Ovary (tissue), 3 donors: Measurements from ENCODE around the gene RNGTT.

Experiments used
- EP300 ChIP-seq: sonication (generic); formaldehyde crosslinking; IDR thresholded peaks from one replicate; pipeline ENCODE4 v1.6.1; 2017; ENCODE audit warnings: antibody characterized with exemption
- POLR2A ChIP-seq: fragments of 450-650 bp; IDR thresholded peaks from one replicate; pipeline ENCODE4 v1.6.1; 2017; ENCODE audit warnings: antibody characterized with exemption, mild to moderate bottlenecking, moderate library complexity
- TF ChIP-seq, protein P1 (sequence below), 3 donors: fragments of 450-650 bp in 2 of 3; fragments of 200-600 bp in 1 of 3; IDR thresholded peaks; one replicate each; pipeline versions ENCODE4 v1.5.1 to v1.8.0; 2016 to 2022; ENCODE audit warnings: antibody characterized with exemption in 3 of 3, mild to moderate bottlenecking in 1 of 3
- donor health status: DM: no; HTN: no; CAD: no.

DNA sequence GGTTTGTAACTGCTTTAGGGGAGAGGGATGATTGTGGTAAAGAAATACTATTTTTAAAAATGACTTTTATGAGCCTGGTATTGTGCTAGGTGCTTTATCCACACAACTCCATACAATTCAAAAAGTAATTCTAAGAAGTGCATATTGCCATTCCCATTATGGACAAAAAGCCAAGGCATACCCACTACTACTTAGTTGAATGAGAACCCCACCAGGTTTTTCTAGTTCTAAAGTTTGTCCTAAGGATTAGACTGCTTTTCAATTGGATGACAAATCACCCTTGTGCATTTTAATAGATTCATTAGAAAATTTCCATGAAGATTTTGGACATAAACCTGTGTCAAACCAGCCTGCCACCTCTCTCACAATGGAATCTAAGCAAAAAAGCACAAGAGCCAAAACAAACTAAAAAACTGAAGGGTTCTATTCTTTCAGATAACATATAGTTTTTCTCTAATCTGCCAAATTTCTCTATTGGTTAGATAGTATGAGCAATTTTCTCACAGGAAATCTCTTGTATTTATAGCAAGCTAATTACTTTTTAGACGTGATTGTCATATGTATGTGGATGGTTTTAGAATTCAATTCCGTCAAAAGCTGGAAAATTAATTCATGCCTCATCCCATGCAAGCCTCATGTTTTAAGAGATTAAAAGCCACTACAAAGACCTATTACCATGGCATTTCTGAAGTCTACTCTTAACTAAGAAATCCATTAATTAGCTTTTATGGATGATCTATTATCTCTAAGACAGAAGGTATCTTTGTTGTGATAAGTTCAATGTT lies 325.5 kb downstream of the RNGTT start:
- TF ChIP-seq, protein P1, sequence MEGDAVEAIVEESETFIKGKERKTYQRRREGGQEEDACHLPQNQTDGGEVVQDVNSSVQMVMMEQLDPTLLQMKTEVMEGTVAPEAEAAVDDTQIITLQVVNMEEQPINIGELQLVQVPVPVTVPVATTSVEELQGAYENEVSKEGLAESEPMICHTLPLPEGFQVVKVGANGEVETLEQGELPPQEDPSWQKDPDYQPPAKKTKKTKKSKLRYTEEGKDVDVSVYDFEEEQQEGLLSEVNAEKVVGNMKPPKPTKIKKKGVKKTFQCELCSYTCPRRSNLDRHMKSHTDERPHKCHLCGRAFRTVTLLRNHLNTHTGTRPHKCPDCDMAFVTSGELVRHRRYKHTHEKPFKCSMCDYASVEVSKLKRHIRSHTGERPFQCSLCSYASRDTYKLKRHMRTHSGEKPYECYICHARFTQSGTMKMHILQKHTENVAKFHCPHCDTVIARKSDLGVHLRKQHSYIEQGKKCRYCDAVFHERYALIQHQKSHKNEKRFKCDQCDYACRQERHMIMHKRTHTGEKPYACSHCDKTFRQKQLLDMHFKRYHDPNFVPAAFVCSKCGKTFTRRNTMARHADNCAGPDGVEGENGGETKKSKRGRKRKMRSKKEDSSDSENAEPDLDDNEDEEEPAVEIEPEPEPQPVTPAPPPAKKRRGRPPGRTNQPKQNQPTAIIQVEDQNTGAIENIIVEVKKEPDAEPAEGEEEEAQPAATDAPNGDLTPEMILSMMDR (IDR thresholded peaks at IDR 0.05), result no peak
- TF ChIP-seq EP300 (no peak), POLR2A (no peak)
